SH-SY5Y (cell line): Measurements from ENCODE around the gene SKAP1.

ENCODE experiments used
- GATA2 ChIP-seq: IDR thresholded peaks from 2 replicates; pipeline ENCODE4 v1.6.1; 2011; ENCODE audit warnings: mild to moderate bottlenecking, low read depth, low read length
- GATA3 ChIP-seq: IDR thresholded peaks from 2 replicates; pipeline ENCODE4 v1.6.1; 2011; ENCODE audit warnings: low read depth, mild to moderate bottlenecking, low read length, moderate library complexity

- TF ChIP-seq GATA2 (no peak), GATA3 (no peak)
These were observed 146.6 kb downstream of the SKAP1 start for GRCh38 chr17:48283411-48283810.
